Fibroblast of lung (primary cell): Measurements from ENCODE around the gene ZNF503. TPM values are rescaled to one million over a fixed set of nuclear protein-coding genes. Genes with fewer than 3 reads are reported as not detected.
A peak's percentile ranks its signal among the peaks of the same experiment; 100 is the strongest.
"Not testable (repeated sequence)": the region's sequence is repeated elsewhere in the genome, so short reads cannot be mapped to it uniquely, and the experiment has no call there.

Experiments used
- DNase-seq, 2 donors: peaks; one replicate each; pipeline versions ENCODE4 v3.0.0 to v3.0.0-alpha.2; 2010; ENCODE audit warnings: low read depth in 2 of 2
- H2AFZ ChIP-seq: 2 replicates; pipeline ENCODE4 v1.5.1; 2012; ENCODE audit warnings: low read length, control low read depth, inconsistent platforms
- H3K27ac ChIP-seq: 2 replicates; pipeline ENCODE4 v1.5.1; 2011; ENCODE audit warnings: low read length, control low read depth; ENCODE audit not compliant: insufficient read depth
- H3K27me3 ChIP-seq: 2 replicates; pipeline ENCODE4 v1.5.1; 2011; ENCODE audit warnings: mild to moderate bottlenecking, low read length; ENCODE audit not compliant: control insufficient read depth, insufficient read depth
- H3K36me3 ChIP-seq: 2 replicates; pipeline ENCODE4 v1.5.1; 2011; ENCODE audit warnings: low read length; ENCODE audit not compliant: control insufficient read depth, insufficient read depth
- H3K4me1 ChIP-seq: 2 replicates; pipeline ENCODE4 v1.5.1; 2011; ENCODE audit warnings: low read length; ENCODE audit not compliant: control insufficient read depth, insufficient read depth; ENCODE audit errors: extremely low read depth
- H3K4me2 ChIP-seq: 2 replicates; pipeline ENCODE4 v1.5.1; 2011; ENCODE audit warnings: low read length, control low read depth; ENCODE audit not compliant: insufficient read depth; ENCODE audit errors: extremely low read depth
- H3K4me3 ChIP-seq, 4 experiments: fragments of 200-600 bp in 1 of 4; sonication (generic) in 1 of 4; replicated peaks in 1 of 4; 2 replicates each; pipeline ENCODE4 v1.5.1; 2011 to 2016; ENCODE audit warnings: low read length in 4 of 4, low read depth in 3 of 4, mild to moderate bottlenecking in 3 of 4, control low read depth in 2 of 4, inconsistent platforms in 1 of 4, mixed read lengths in 1 of 4; ENCODE audit not compliant: insufficient read depth in 1 of 4; ENCODE audit errors: control extremely low read depth in 1 of 4
- H3K79me2 ChIP-seq: 2 replicates; pipeline ENCODE4 v1.5.1; 2012; ENCODE audit warnings: mild to moderate bottlenecking, low read length, inconsistent platforms; ENCODE audit not compliant: control insufficient read depth, insufficient read depth
- H3K9ac ChIP-seq: 2 replicates; pipeline ENCODE4 v1.5.1; 2011; ENCODE audit warnings: mild to moderate bottlenecking, low read length, control low read depth; ENCODE audit not compliant: insufficient read depth
- H3K9me3 ChIP-seq: 2 replicates; pipeline ENCODE4 v1.5.1; 2012; ENCODE audit warnings: low read depth, low read length; ENCODE audit not compliant: control insufficient read depth, insufficient read depth
- H4K20me1 ChIP-seq: 2 replicates; pipeline ENCODE4 v1.5.1; 2011; ENCODE audit warnings: low read length; ENCODE audit not compliant: control insufficient read depth, insufficient read depth; ENCODE audit errors: extremely low read depth
- EZH2 ChIP-seq: IDR thresholded peaks from 2 replicates; pipeline ENCODE4 v1.5.1; 2012; ENCODE audit warnings: low read length, control low read depth, mild to moderate bottlenecking; ENCODE audit errors: missing control alignments
- polyA plus RNA-seq, 2 donors: library from polyadenylated mRNA; depleted of rRNA in 1 of 2; stranded (reverse) in 1 of 2; unstranded in 1 of 2; fragments of >200 nt; gene quantifications; 2 replicates each; pipeline ENCODE4 v1.2.1, GENCODE V29; 2011 to 2012; ENCODE audit warnings: missing spikeins in 1 of 2
- total RNA-seq: library from RNA; depleted of rRNA; stranded (reverse); fragments of >200 nt; gene quantifications from 2 replicates; pipeline ENCODE4 v1.2.1, GENCODE V29; 2014
- TF ChIP-seq, protein P1 (sequence below), 2 donors: IDR thresholded peaks in 1 of 2; conservative IDR thresholded peaks in 1 of 2; 1 replicate in 1 of 2; 2 replicates in 1 of 2; pipeline ENCODE4 v1.5.1; 2011 to 2012; ENCODE audit warnings: low read length in 2 of 2, control low read depth in 1 of 2, inconsistent platforms in 1 of 2, low read depth in 1 of 2, mild to moderate bottlenecking in 1 of 2

Gene ZNF503
- total and polyA plus RNA-seq, 2 donors (not counting 1 experiment from before 2014, with no cell fraction given) = 4.9 to 7.1 TPM

DNA sequence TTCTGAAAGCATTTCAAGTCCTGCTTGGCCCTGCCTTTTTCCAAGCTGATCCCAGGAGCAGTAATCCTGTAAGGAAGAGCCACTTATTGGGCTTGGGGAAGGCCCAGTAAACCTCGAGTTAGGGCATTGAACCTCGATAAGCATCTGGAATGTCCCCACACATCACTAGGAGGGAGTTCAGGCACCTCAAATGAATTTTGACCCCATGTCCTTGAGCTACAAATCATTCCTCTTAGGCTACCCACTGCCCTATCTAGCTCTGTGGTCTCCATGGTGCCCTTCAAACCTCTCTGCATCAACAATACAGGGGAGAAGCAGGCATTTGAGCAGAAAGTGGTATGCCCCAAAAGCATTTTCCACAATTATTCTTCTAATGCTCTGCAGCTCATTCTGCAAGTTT, 33.7 kb downstream of the ZNF503 start:
- Histone ChIP-seq H3K27ac (no peak overlapping the region), H3K4me3 (no peak overlapping the region), H4K20me1 (no peaks in the 10 kb centered on the region), H3K9me3 (no peaks in the 10 kb centered on the region), H3K9ac (no peak overlapping the region), H3K4me2 (no peak overlapping the region), H3K4me1 (no peaks in the 10 kb centered on the region), H3K79me2 (no peaks in the 10 kb centered on the region), H3K36me3 (no peaks in the 10 kb centered on the region), H3K27me3 (peaks cover 3% of the 10 kb centered on the region), H2AFZ (no peak overlapping the region)
- no peak for DNase-seq
- TF ChIP-seq EZH2 = no peak
- TF ChIP-seq, protein P1, sequence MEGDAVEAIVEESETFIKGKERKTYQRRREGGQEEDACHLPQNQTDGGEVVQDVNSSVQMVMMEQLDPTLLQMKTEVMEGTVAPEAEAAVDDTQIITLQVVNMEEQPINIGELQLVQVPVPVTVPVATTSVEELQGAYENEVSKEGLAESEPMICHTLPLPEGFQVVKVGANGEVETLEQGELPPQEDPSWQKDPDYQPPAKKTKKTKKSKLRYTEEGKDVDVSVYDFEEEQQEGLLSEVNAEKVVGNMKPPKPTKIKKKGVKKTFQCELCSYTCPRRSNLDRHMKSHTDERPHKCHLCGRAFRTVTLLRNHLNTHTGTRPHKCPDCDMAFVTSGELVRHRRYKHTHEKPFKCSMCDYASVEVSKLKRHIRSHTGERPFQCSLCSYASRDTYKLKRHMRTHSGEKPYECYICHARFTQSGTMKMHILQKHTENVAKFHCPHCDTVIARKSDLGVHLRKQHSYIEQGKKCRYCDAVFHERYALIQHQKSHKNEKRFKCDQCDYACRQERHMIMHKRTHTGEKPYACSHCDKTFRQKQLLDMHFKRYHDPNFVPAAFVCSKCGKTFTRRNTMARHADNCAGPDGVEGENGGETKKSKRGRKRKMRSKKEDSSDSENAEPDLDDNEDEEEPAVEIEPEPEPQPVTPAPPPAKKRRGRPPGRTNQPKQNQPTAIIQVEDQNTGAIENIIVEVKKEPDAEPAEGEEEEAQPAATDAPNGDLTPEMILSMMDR (conservative IDR thresholded peaks at IDR 0.05 in 1 of 2, IDR thresholded peaks at IDR 0.05 in 1 of 2; ENCODE audit: low read depth in 1 of 2, low read length in 2 of 2) = no peak

DNA sequence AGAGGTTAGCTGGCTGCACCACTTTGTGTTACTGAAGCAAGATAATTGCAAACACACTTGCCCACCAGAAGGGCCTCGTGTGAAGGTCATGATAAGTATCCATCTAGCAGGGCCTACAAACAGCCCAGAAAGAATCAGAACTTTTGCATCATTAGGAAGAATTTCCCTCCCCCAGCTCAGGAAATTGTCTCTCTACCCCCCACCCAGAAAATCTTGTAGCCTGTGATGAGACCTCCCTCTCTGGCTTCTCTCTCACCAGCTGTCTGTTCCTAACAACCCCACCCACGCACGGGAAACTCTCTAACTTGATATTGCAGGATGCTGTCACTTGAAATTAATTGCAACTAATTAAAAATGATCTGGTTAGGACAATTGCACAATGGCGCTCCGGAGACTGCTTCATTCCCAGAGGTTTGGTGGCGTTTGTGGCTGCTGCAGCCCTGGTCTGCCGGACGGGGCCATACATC, 34.5 kb downstream of the ZNF503 start:
- H3K4me3 ChIP-seq = no peak overlapping the region
- H3K4me1 ChIP-seq = no peaks in the 10 kb centered on the region
- H3K36me3 ChIP-seq = no peaks in the 10 kb centered on the region
- TF ChIP-seq EZH2 = no peak
- TF ChIP-seq, protein P1 (conservative IDR thresholded peaks at IDR 0.05 in 1 of 2, IDR thresholded peaks at IDR 0.05 in 1 of 2; ENCODE audit: low read depth in 1 of 2, low read length in 2 of 2) = no peak
- no peak overlapping the region for H3K27ac ChIP-seq
- H3K79me2 ChIP-seq = no peaks in the 10 kb centered on the region
- peaks cover 3% of the 10 kb centered on the region for H3K27me3 ChIP-seq
- no peaks in the 10 kb centered on the region for H4K20me1 ChIP-seq
- no peak overlapping the region for H3K9ac ChIP-seq
- H3K9me3 ChIP-seq = no peaks in the 10 kb centered on the region
- no peak overlapping the region for H2AFZ ChIP-seq
- H3K4me2 ChIP-seq = no peak overlapping the region
- peak in 1 of 2 donors; percentile 56 for DNase-seq

DNA sequence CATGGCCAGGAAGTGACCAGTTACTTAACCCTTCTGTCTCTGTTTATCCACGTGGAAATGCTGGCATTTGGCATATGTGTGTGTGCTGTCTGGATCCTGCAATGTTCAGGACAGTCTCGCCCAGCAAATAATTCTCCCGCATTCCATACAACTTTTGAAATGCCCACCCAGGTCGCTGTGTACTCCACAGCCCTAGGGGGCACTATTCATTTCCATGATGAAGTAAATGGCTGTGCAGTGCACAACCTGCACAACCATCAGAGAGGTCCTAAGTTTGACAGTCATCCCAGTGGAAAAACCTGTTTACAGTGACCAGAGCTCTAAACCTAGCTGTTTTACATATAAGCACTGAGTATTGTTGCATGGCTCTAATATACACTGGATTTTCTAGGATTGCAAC, 38.1 kb downstream of the ZNF503 start:
- TF ChIP-seq EZH2 = no peak
- TF ChIP-seq, protein P1 (conservative IDR thresholded peaks at IDR 0.05 in 1 of 2, IDR thresholded peaks at IDR 0.05 in 1 of 2; ENCODE audit: low read depth in 1 of 2, low read length in 2 of 2) = no peak
- H3K27ac ChIP-seq = no peak overlapping the region
- peaks cover 5% of the 10 kb centered on the region for H3K4me1 ChIP-seq
- no peak overlapping the region for H3K4me3 ChIP-seq
- DNase-seq = no peak
- H3K9me3 ChIP-seq = no peaks in the 10 kb centered on the region
- H3K79me2 ChIP-seq = no peaks in the 10 kb centered on the region
- H4K20me1 ChIP-seq = no peaks in the 10 kb centered on the region
- H3K4me2 ChIP-seq = no peak overlapping the region
- H2AFZ ChIP-seq = no peak overlapping the region
- no peaks in the 10 kb centered on the region for H3K27me3 ChIP-seq
- no peaks in the 10 kb centered on the region for H3K36me3 ChIP-seq
- no peak overlapping the region for H3K9ac ChIP-seq

DNA sequence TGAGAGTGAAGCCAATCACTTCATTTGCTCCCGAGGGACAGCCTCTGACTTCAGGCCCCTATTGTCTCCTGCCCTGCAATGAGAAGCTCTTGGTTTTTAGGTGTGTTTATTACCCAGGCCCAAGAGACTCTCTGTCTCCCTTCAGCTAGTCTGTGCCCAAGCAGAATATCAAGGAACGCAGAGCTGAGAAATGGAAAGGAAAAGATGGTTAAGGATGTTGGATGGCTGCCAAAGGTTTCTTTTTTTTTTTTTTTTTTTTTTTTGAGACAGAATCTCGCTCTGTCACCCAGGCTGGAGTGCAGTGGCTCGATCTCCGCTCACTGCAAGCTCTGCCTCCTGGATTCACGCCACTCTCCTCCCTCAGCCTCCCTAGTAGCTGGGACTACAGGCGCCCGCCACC, 41.7 kb downstream of the ZNF503 start:
- H2AFZ ChIP-seq, H3K27ac ChIP-seq: not testable (repeated sequence)

More for the DNA sequence above, 41.7 kb downstream of the ZNF503 start:
- H3K79me2 ChIP-seq, H3K9ac ChIP-seq, H3K4me2 ChIP-seq, H4K20me1 ChIP-seq, H3K27me3 ChIP-seq, H3K36me3 ChIP-seq, H3K4me3 ChIP-seq, H3K4me1 ChIP-seq, H3K9me3 ChIP-seq: not testable (repeated sequence)
- peak in 1 of 2 donors; percentile 3 for DNase-seq
